K562 (cell line): Measurements from ENCODE around the gene TNFSF15. TPM values are rescaled to one million over a fixed set of nuclear protein-coding genes. Genes with fewer than 3 reads are reported as not detected.

ENCODE experiments used
- ATAC-seq: fragments of 200-7000 bp; cut with Tn5 transposase; 3 replicates; pipeline ENCODE4 v1.9.1; 2020; ENCODE audit warnings: moderate library complexity
- BruUV-seq: library from RNA; stranded (reverse); fragments of 400-500 nt; replicated peaks from 2 replicates; lab custom pipeline; 2021; lab: Mats Ljungman, UMichigan
- CTCF ChIA-PET: fragments of 300-600 bp; formaldehyde crosslinking; extraction: SDS; loops from one replicate; lab custom pipeline; 2021; ENCODE audit warnings: low intra/inter-chr PET ratio; lab: Yijun Ruan, JAX
- POLR2A ChIA-PET: fragments of 300-600, 350-650 bp; sonication (Branson Sonifier 250); formaldehyde crosslinking; extraction: SDS; loops from one replicate; lab custom pipeline; 2021; ENCODE audit warnings: antibody characterized with exemption, inconsistent platforms; lab: Yijun Ruan, JAX
- DNase-seq, 4 experiments: peaks; one replicate each; pipeline versions ENCODE4 v3.0.0 to v3.0.0-alpha.2; 2011 to 2018; ENCODE audit warnings: low spot score in 3 of 4, mixed read lengths in 3 of 4; ENCODE audit errors: extremely low read depth in 1 of 4
- FAIRE-seq: peaks from 2 replicates; lab custom pipeline; 2011; peaks lifted over from hg19 to GRCh38; lab: Jason Lieb, UNC
- H2AFZ ChIP-seq: 2 replicates; pipeline ENCODE4 v1.6.0; 2011; ENCODE audit warnings: low read depth, low read length, control low read depth, inconsistent platforms
- H3K27ac ChIP-seq: fragments of 200-600 bp; 3 replicates; pipeline ENCODE4 v1.8.0; 2011; ENCODE audit warnings: low read depth, mild to moderate bottlenecking, control low read depth, inconsistent platforms, low read length, moderate library complexity, mixed read lengths; ENCODE audit errors: extremely low read depth
- H3K27me3 ChIP-seq, 2 experiments: fragments of 300-600 bp in 1 of 2; 2 replicates in 1 of 2; 3 replicates in 1 of 2; pipeline versions ENCODE4 v1.6.0 to v1.8.0; 2011; ENCODE audit warnings: inconsistent platforms in 2 of 2, low read length in 2 of 2, mild to moderate bottlenecking in 1 of 2, mixed read lengths in 1 of 2, moderate library complexity in 1 of 2; ENCODE audit not compliant: control insufficient read depth in 2 of 2, insufficient read depth in 2 of 2
- H3K36me3 ChIP-seq: fragments of 300-600 bp; 3 replicates; pipeline ENCODE4 v1.8.0; 2011; ENCODE audit warnings: mild to moderate bottlenecking, low read length, inconsistent platforms; ENCODE audit not compliant: control insufficient read depth, insufficient read depth
- H3K4me1 ChIP-seq, 2 experiments: fragments of 200-600 bp in 1 of 2; replicated peaks in 1 of 2; 2 replicates in 1 of 2; 3 replicates in 1 of 2; pipeline versions ENCODE4 v1.5.1 to v1.8.0; 2011; ENCODE audit warnings: inconsistent platforms in 2 of 2, low read length in 2 of 2, mild to moderate bottlenecking in 1 of 2, mixed read lengths in 1 of 2, moderate library complexity in 1 of 2; ENCODE audit not compliant: control insufficient read depth in 2 of 2, insufficient read depth in 2 of 2
- H3K4me2 ChIP-seq: 2 replicates; pipeline ENCODE4 v1.6.1; 2011; ENCODE audit warnings: low read length, control low read depth, inconsistent platforms, mixed read lengths; ENCODE audit not compliant: insufficient read depth
- H3K4me3 ChIP-seq: fragments of 200-600 bp; sonication (generic), shearing (Covaris generic); 2 replicates; pipeline ENCODE4 v1.5.1; 2016; ENCODE audit warnings: control low read depth, inconsistent platforms
- H3K79me2 ChIP-seq: fragments of 200-600 bp; 3 replicates; pipeline ENCODE4 v1.8.0; 2011; ENCODE audit warnings: low read length, inconsistent platforms; ENCODE audit not compliant: control insufficient read depth, insufficient read depth
- H3K9ac ChIP-seq, 2 experiments: 2 replicates each; pipeline versions ENCODE4 v1.6.0 to v1.6.1; 2011; ENCODE audit warnings: low read depth in 2 of 2, low read length in 2 of 2, control low read depth in 1 of 2, inconsistent platforms in 1 of 2, mild to moderate bottlenecking in 1 of 2, mixed read lengths in 1 of 2; ENCODE audit not compliant: insufficient read depth in 1 of 2
- H3K9me1 ChIP-seq: one replicate; pipeline ENCODE4 v1.6.0; 2011; ENCODE audit warnings: inconsistent platforms, mild to moderate bottlenecking, low read length, moderate library complexity; ENCODE audit not compliant: control insufficient read depth, insufficient read depth
- H3K9me3 ChIP-seq: replicated peaks from 2 replicates; pipeline ENCODE4 v1.5.1; 2011; ENCODE audit warnings: low read depth, low read length, inconsistent platforms; ENCODE audit not compliant: control insufficient read depth, insufficient read depth
- H4K20me1 ChIP-seq: replicated peaks from 2 replicates; pipeline ENCODE4 v1.6.1; 2011; ENCODE audit warnings: low read length, inconsistent platforms, mixed read lengths; ENCODE audit not compliant: control insufficient read depth, insufficient read depth
- CHCHD3 ChIP-seq: fragments of 250-450 bp; sonication (Bioruptor Pico); IDR thresholded peaks from 2 replicates; pipeline ENCODE4 v2.1.2; 2022; ENCODE audit warnings: mild to moderate bottlenecking
- IFI16 ChIP-seq: fragments of 250-450 bp; sonication (Bioruptor Pico); IDR thresholded peaks from 2 replicates; pipeline ENCODE4 v2.1.2; 2022; ENCODE audit warnings: mild to moderate bottlenecking, inconsistent platforms
- MIER1 ChIP-seq: fragments of 450-650 bp; IDR thresholded peaks from 2 replicates; pipeline ENCODE4 v1.6.1; 2016; ENCODE audit warnings: antibody characterized with exemption, mild to moderate bottlenecking, low read depth
- POLR2H ChIP-seq: IDR thresholded peaks from 2 replicates; pipeline ENCODE4 v1.6.1; 2016; ENCODE audit warnings: missing genetic modification characterization, low read depth, mild to moderate bottlenecking, control low read depth, missing compliant biosample characterization, moderate library complexity
- RAD21 ChIP-seq, 2 experiments: fragments of 250-450 bp in 1 of 2; fragments of 450-650 bp in 1 of 2; sonication (Bioruptor Pico) in 1 of 2; formaldehyde crosslinking in 1 of 2; IDR thresholded peaks in 1 of 2; conservative IDR thresholded peaks in 1 of 2; 2 replicates each; pipeline versions ENCODE4 v1.4.0 to v1.8.0; 2020 to 2022; ENCODE audit warnings: mild to moderate bottlenecking in 2 of 2, moderate library complexity in 1 of 2
- SNIP1 ChIP-seq: fragments of 450-650 bp; IDR thresholded peaks from 2 replicates; pipeline ENCODE4 v1.7.1; 2017; ENCODE audit warnings: low read depth, mild to moderate bottlenecking
- ZNF717 ChIP-seq: fragments of 250-450 bp; sonication (Bioruptor Pico); IDR thresholded peaks from 2 replicates; pipeline ENCODE4 v1.5.0; 2021
- ZNF75A ChIP-seq: fragments of 450-650 bp; formaldehyde crosslinking; IDR thresholded peaks from 2 replicates; pipeline ENCODE4 v1.4.0; 2020; ENCODE audit warnings: mild to moderate bottlenecking
- WGBS: fragments of 100-300 bp; shearing (Covaris generic); methylation state at CpG from one replicate; pipeline ENCODE4 v1.1.6; 2016; ENCODE audit warnings: low coverage, mixed read lengths; ENCODE audit not compliant: insufficient coverage; ENCODE audit errors: missing lambda C conversion rate; 5-methylcytosine and 5-hydroxymethylcytosine counted together
- in situ Hi-C: fragments of 300-500 bp; cut with MboI; formaldehyde crosslinking; loops from 4 replicates; pipeline ENCODE4 v1.15.0; 2018; ENCODE audit warnings: inconsistent platforms, mixed read lengths
- intact Hi-C: fragments of 100-400 bp; cut with micrococcal nuclease; formaldehyde crosslinking; loops from 2 replicates; pipeline ENCODE4 v1.14.2; 2022
- polyA plus RNA-seq, 8 experiments: library from polyadenylated mRNA; depleted of rRNA in 4 of 8; stranded (reverse) in 5 of 8; unstranded in 3 of 8; fragments of >200 nt; fragmentation: Nextera tagmentation in 2 of 8; fragmentation: Illumina TruSeq in 1 of 8; extraction: Ambion mirVana in 2 of 8; extraction: Trizol in 1 of 8; gene quantifications; 2 replicates each; pipeline versions ENCODE4 v1.2.1 to v1.2.3, GENCODE V29; 2011 to 2014; ENCODE audit warnings: inconsistent platforms in 1 of 8, missing spikeins in 1 of 8
- total RNA-seq, 7 experiments: library from RNA; depleted of rRNA in 6 of 7; stranded (reverse); fragments of >200 nt in 6 of 7; fragmentation: Illumina TruSeq in 2 of 7; extraction: Trizol in 2 of 7; gene quantifications; 2 replicates each; pipeline versions ENCODE4 v1.2.1 to v1.2.3, GENCODE V29; 2011 to 2021; ENCODE audit warnings: low replicate concordance in 1 of 7

Gene TNFSF15
- total and polyA plus RNA-seq, 9 of the 15 experiments (the other 6 are each of a cell fraction or from before 2014, with no cell fraction given), result not detected

DNA sequence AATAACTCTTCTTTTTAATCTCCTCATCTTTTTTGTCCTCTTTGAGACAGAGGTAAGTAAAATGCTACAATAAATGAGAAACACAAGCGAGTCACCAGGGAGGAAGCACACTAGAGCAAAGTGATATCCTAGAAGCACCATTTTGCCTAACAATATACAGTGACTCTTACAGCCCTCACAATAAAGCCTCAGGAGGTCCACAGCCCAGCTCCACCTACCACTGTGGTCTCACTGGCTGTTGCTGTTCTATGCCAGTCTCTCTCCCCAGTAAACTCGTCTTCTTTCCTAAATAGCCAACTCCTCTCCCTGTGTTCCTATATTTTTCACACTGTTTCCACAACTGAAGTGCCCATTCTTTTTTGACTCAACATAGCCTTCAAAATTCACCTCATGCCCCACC is 44.3 kb downstream of the TNFSF15 start:
- CTCF ChIA-PET, result no interaction called here

GRCh38 chr9:114759512-114760341 is 46.1 kb downstream of the TNFSF15 start:
- Histone ChIP-seq H3K9me1 (no peaks in the 10 kb centered on the region), H3K36me3 (no peaks in the 10 kb centered on the region), H3K9ac (no peak overlapping the region), H3K4me2 (no peak overlapping the region), H3K79me2 (no peaks in the 10 kb centered on the region), H3K4me1 (no peaks in the 10 kb centered on the region), H3K27ac (no peak overlapping the region), H3K9me3 (no peaks in the 10 kb centered on the region), H3K27me3 (no peaks in the 10 kb centered on the region), H4K20me1 (no peaks in the 10 kb centered on the region), H3K4me3 (no peak overlapping the region), H2AFZ (no peak overlapping the region)
- in situ Hi-C loops, result no loop called here
- WGBS, result 1% methylated on average over 6 of the region's 7 CpGs
- POLR2A ChIA-PET, result no interaction called here
- CTCF ChIA-PET, result no interaction called here
- ATAC-seq (no peak), DNase-seq (no peak), FAIRE-seq (no peak)
- TF ChIP-seq ZNF75A (CRISPR knock-in tag) (no peak), POLR2H (no peak), RAD21 (CRISPR knock-in tag; conservative IDR thresholded peaks at IDR 0.05 in 1 of 2, IDR thresholded peaks at IDR 0.05 in 1 of 2) (no peak), SNIP1 (no peak), MIER1 (no peak)
- BruUV-seq, result no TSS peak
- intact Hi-C loops, result no loop called here

More for the DNA sequence above, 44.3 kb downstream of the TNFSF15 start:
- DNase-seq, result no peak
- no peaks in the 10 kb centered on the region for H4K20me1 ChIP-seq
- no peaks in the 10 kb centered on the region; a peak in 2 of 5 replicates for H3K27me3 ChIP-seq
- no peaks in the 10 kb centered on the region for H3K36me3 ChIP-seq
- no peaks in the 10 kb centered on the region for H3K9me3 ChIP-seq
- no peak overlapping the region for H2AFZ ChIP-seq
- intact Hi-C loops, result no loop called here
- no TSS peak for BruUV-seq
- no peaks in the 10 kb centered on the region for H3K79me2 ChIP-seq
- H3K4me1 ChIP-seq, result no peaks in the 10 kb centered on the region
- H3K4me2 ChIP-seq, result no peak overlapping the region
- no peak overlapping the region for H3K27ac ChIP-seq
- no peak for ATAC-seq
- in situ Hi-C loops, result no loop called here
- WGBS, result 4% methylated on average over 2 of the region's 2 CpGs
- no peak for TF ChIP-seq IFI16
- no peak for TF ChIP-seq ZNF717
- TF ChIP-seq CHCHD3 (CRISPR knock-in tag), result no peak
- POLR2A ChIA-PET, result no interaction called here
- H3K4me3 ChIP-seq, result no peak overlapping the region
- no peaks in the 10 kb centered on the region for H3K9me1 ChIP-seq
- H3K9ac ChIP-seq, result no peak overlapping the region
- no peak for FAIRE-seq
